ENCODE results near the gene CACNA1C.

The CACNA1C gene

DNA sequence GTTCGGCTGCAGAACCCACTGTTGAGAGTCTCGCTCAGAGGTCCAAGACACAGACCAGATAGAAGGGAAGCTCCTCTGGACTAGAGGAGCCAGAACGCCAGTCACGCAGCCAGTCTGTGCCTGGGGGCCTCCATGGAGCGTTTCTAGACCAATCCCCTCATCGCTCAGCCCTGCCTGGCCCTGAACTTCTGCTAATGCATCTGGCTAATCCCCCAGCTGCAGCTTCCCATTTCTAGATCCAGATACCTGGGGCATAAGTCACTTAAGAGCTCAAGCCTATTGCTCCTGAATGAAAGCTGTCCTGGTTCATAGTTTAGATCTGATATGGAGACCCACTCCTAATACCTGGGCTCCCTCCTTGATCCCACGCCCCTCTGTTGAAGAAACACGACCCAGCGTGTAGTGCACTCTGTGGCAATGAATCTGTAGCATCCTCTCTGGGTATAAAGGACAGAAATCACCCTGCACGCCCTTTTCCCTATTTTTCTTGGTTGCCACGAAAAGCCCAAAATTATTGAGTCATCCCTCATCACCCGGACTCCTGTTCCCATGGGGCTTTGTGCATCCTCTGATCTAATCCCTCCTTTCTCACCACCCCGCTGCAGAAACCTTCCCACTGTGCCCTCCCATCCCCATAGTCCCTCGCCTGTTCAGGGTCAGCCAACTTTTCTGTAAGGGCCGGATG lies 400.4 kb downstream of the CACNA1C start:
- ChIA-PET POLR2A (ENCODE audit: low non-redundant PET) (no interaction called here), CTCF (no interaction called here)
- TF ChIP-seq, protein P1, sequence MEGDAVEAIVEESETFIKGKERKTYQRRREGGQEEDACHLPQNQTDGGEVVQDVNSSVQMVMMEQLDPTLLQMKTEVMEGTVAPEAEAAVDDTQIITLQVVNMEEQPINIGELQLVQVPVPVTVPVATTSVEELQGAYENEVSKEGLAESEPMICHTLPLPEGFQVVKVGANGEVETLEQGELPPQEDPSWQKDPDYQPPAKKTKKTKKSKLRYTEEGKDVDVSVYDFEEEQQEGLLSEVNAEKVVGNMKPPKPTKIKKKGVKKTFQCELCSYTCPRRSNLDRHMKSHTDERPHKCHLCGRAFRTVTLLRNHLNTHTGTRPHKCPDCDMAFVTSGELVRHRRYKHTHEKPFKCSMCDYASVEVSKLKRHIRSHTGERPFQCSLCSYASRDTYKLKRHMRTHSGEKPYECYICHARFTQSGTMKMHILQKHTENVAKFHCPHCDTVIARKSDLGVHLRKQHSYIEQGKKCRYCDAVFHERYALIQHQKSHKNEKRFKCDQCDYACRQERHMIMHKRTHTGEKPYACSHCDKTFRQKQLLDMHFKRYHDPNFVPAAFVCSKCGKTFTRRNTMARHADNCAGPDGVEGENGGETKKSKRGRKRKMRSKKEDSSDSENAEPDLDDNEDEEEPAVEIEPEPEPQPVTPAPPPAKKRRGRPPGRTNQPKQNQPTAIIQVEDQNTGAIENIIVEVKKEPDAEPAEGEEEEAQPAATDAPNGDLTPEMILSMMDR (conservative IDR thresholded peaks at IDR 0.05; ENCODE audit: low read depth) = no peak
- no peak for DNase-seq (ENCODE audit: low spot score)
- H3K27ac ChIP-seq = no peak overlapping the region

DNA sequence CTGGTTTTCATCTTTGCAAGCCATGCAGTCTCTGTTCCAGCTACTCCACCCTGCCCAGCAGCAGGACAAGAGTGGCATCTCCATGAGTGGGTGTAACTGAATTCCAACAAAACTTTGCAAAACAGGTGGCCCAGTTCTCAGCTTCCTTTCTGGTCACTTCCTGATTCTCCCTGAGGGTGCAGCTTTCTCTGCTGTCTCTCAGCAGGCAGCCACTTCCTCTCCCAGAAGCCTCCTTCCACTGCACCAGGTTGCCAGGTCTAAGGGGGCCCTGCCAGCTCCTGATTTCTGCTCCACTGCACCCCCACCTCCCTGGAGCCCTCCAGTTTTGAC lies 400.9 kb downstream of the CACNA1C start:
- ChIA-PET CTCF (no interaction called here), POLR2A (ENCODE audit: low non-redundant PET) (no interaction called here)
- TF ChIP-seq, protein P1 (conservative IDR thresholded peaks at IDR 0.05; ENCODE audit: low read depth) = no peak
- no peak overlapping the region for H3K27ac ChIP-seq
- no peak for DNase-seq (ENCODE audit: low spot score)

DNA sequence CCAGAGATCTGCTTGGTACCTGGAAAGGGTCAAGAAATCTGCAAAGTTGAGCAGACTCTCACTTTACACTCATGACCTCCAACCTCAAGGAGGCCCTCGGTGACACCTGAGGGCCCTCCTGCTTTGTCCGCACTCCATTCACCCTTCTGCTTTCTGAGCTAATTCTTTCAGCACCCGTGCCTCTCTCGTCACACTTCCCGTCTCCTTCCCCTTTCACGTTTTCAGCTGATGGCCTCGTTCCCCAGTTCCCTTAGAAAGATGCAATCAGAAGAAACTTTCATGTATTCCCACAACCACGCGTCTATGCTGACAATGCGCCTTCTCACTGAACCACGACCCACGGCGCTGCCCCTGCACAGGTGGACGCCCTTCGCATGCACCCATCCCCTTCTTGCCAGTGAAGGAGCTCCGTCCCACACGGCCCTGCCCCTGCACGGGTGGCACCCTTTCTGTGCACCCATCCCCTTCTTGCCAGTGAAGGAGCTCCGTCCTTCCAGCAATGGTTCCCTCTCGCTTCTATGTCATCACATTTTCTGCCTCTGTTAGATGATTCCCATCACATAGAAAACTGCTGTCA lies 401.9 kb downstream of the CACNA1C start:
- ChIA-PET POLR2A (ENCODE audit: low non-redundant PET) (no interaction called here), CTCF (no interaction called here)

DNA sequence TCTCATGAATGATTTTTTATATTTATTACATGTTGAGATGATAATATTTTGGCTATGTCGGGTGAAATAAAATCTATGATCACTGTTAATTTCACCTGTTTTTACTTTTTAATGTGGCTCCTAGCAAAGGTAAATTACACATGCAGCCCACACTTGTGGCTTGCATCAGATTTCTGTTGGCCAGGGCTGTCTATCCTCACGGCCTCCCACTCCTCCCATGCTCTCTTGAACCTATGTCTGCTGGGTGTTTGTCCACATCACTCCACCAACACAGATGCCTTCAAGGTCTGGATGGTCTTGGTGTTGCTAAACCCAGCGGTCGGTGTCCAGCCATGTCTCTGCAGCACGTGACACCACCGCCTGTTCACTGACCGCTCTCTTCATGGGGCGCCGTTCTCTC lies 402.6 kb downstream of the CACNA1C start:
- POLR2A ChIA-PET (ENCODE audit: low non-redundant PET) = no interaction called here
- DNase-seq (ENCODE audit: low spot score) = no peak
- TF ChIP-seq, protein P1 (conservative IDR thresholded peaks at IDR 0.05; ENCODE audit: low read depth) = no peak
- no peak overlapping the region for H3K27ac ChIP-seq
- CTCF ChIA-PET = no interaction called here

More for the DNA sequence above, 401.9 kb downstream of the CACNA1C start:
- TF ChIP-seq, protein P1 (conservative IDR thresholded peaks at IDR 0.05; ENCODE audit: low read depth) = no peak
- no peak for DNase-seq (ENCODE audit: low spot score)
- H3K27ac ChIP-seq = no peak overlapping the region

DNA sequence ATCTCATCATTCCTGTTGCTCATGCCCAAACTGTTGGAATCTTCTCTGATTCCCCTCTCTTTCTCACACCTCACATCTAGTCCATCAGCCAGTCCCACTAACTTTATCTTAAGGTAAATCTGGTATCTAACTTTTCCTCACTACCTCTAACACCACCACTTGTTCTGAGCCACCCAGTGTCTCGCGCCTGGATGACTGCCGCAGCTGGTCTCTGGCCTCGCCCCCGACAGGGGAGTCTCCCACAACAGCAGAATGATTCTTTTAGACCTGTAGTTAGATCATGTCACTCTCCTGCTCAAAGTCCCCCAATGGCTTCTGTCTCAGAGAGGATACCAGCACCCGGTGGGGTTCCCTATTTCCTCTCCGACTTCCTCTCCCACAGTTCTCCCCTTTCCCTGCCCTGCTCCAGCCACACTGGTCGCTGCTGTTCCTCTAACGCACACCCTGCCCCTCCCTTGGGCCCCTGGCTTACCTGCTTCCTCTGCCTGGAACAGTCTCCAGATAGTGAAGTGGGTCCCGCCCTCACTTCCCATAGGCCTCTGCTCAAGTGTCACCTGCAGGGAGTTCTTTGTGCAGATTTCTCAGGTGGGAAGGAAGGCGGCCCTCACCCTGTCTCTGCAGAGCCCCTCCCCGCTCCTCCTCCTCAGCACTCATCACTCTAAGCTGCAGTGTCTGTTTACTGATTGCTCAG lies 403.5 kb downstream of the CACNA1C start:
- TF ChIP-seq, protein P1 (conservative IDR thresholded peaks at IDR 0.05; ENCODE audit: low read depth) = no peak
- POLR2A ChIA-PET (ENCODE audit: low non-redundant PET) = no interaction called here
- no peak overlapping the region for H3K27ac ChIP-seq
- CTCF ChIA-PET = no interaction called here
- DNase-seq (ENCODE audit: low spot score) = no peak

DNA sequence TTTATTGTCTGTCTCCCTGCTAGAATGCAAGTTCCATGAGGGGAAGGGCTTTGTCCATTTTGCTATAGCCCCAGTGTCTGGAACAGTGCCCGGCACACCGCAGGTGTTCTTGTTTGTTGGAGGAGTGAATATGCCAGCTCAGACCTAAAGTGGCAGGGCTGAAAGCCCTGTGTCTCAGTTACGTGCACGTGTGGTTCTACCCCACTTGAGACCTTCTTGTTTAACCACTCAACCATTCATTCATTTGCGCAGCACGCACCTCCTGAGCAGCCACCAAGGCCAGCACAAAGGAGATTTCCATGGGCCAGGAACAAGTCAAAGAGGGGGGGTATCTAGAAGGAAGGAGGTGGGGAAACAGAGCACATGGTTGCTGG lies 404.0 kb downstream of the CACNA1C start:
- no peak overlapping the region for H3K27ac ChIP-seq
- POLR2A ChIA-PET (ENCODE audit: low non-redundant PET) = no interaction called here
- TF ChIP-seq, protein P1 (conservative IDR thresholded peaks at IDR 0.05; ENCODE audit: low read depth) = no peak
- CTCF ChIA-PET = no interaction called here
- DNase-seq (ENCODE audit: low spot score) = no peak

Measured in RWPE1 (cell line).